ENCODE measurements around the gene CCT8L2. TPM values are rescaled to one million over a fixed set of nuclear protein-coding genes. Genes with fewer than 3 reads are reported as not detected.

Gene CCT8L2
- total RNA-seq, 1 experiment from 2014 or later = not detected

DNA sequence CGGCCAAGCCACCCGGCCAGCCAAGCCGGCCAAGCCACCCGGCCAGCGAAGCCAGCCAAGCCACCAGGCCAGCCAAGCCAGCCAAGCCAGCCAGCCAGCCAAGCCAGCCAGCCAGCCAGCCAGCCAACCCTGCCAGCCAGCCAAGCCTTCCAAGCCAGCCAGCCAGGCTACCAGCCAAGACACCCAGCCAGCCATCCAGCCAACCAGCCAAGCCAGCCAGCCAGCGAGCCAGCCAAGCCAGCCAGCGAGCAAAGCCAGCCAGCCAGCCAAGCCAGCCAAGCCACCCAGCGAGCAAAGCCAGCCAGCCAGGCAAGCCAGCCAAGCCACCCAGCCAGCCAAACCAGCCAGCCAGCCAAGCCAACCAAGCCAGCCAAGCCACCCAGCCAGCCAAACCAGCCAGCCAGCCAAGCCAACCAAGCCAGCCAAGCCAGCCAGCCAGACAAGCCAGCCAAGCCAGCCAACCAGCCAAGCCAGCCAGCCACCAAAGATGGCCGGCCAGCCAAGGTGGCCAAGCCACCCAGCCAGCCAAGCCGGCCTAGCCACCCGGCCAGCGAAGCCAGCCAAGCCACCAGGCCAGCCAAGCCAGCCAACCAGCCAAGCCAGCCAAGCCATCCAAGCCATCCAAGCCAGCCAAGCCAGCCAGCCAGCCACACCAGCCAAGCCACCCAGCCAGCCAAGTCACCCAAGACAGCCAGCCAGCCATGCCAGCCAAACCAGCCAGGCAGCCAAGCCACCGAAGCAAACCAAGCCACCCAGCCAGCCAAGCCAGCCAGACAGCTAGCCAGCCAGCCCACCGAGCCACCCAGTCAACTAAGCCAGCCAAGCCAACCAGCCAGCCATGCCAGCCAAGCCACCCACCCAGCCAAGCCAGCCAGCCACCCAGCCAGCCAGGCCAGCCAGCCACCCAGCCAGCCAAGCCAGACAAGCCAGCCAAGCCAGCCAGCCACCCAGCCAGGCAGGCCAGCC lies 28.8 kb downstream of the CCT8L2 start:
- Histone ChIP-seq H4K20me1 (ENCODE audit: insufficient read depth) (no peaks in the 10 kb centered on the region), H3K4me2 (ENCODE audit: low read length) (no peak overlapping the region), H3K9ac (ENCODE audit: low read length) (no peak overlapping the region), H3K27ac (ENCODE audit: low read depth, low read length) (no peak overlapping the region), H3K4me3 (replicated peaks in 1 of 2; ENCODE audit: low read depth in 1 of 2, low read length in 2 of 2) (no peak overlapping the region), H3K9me3 (ENCODE audit: control insufficient read depth in 1 of 2, insufficient read depth in 1 of 2, low read depth in 1 of 2, low read length in 2 of 2) (no peaks in the 10 kb centered on the region), H3K27me3 (ENCODE audit: insufficient read depth, low read length) (no peaks in the 10 kb centered on the region), H3K36me3 (ENCODE audit: control insufficient read depth in 1 of 2, insufficient read depth in 2 of 2, low read length in 2 of 2) (no peaks in the 10 kb centered on the region), H2AFZ (ENCODE audit: low read depth, low read length, poor library complexity, severe bottlenecking) (no peak overlapping the region), H3K9me2 (ENCODE audit: insufficient read depth) (no peaks in the 10 kb centered on the region), H3K4me1 (ENCODE audit: control insufficient read depth in 1 of 2, insufficient read depth in 2 of 2, low read length in 2 of 2) (no peaks in the 10 kb centered on the region), H3K79me2 (ENCODE audit: insufficient read depth, low read length) (no peaks in the 10 kb centered on the region)
- POLR2A ChIA-PET = no interaction called here
- DNase-seq (ENCODE audit: low read depth, low spot score) (no peak), ATAC-seq (no peak)
- TF ChIP-seq, protein P1, sequence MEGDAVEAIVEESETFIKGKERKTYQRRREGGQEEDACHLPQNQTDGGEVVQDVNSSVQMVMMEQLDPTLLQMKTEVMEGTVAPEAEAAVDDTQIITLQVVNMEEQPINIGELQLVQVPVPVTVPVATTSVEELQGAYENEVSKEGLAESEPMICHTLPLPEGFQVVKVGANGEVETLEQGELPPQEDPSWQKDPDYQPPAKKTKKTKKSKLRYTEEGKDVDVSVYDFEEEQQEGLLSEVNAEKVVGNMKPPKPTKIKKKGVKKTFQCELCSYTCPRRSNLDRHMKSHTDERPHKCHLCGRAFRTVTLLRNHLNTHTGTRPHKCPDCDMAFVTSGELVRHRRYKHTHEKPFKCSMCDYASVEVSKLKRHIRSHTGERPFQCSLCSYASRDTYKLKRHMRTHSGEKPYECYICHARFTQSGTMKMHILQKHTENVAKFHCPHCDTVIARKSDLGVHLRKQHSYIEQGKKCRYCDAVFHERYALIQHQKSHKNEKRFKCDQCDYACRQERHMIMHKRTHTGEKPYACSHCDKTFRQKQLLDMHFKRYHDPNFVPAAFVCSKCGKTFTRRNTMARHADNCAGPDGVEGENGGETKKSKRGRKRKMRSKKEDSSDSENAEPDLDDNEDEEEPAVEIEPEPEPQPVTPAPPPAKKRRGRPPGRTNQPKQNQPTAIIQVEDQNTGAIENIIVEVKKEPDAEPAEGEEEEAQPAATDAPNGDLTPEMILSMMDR (IDR thresholded peaks at IDR 0.05 in 2 of 3, conservative IDR thresholded peaks at IDR 0.05 in 1 of 3; ENCODE audit: borderline replicate concordance in 1 of 3, insufficient read depth in 1 of 3, low read depth in 2 of 3, low read length in 2 of 3) = no peak
- TF ChIP-seq POLR2AphosphoS5 (IDR thresholded peaks at IDR 0.05; ENCODE audit: low read depth, low read length) = no peak
- TF ChIP-seq CEBPB (IDR thresholded peaks at IDR 0.05; ENCODE audit: low read depth) = no peak
- no peak for TF ChIP-seq EZH2phosphoT487 (IDR thresholded peaks at IDR 0.05; ENCODE audit: borderline replicate concordance)
- CTCF ChIA-PET = no interaction called here
- intact Hi-C loops (cut with micrococcal nuclease) = no loop called here
- BruUV-seq (replicated peaks) = no TSS peak
- RAD21 ChIA-PET (ENCODE audit: low non-redundant PET in 1 of 2, low total read pairs in 2 of 2, uncharacterized antibody in 2 of 2, unreplicated experiment in 2 of 2) = no interaction called here

Data from HCT116 (cell line).